ENCODE results near the gene CDK16. TPM values are rescaled to one million over a fixed set of nuclear protein-coding genes. Genes with fewer than 3 reads are reported as not detected.

CDK16 gene
- total and polyA plus RNA-seq, 2 of the 13 experiments (the other 11 are each of a cell fraction or from before 2014, with no cell fraction given), result 64.5 to 225 TPM

DNA sequence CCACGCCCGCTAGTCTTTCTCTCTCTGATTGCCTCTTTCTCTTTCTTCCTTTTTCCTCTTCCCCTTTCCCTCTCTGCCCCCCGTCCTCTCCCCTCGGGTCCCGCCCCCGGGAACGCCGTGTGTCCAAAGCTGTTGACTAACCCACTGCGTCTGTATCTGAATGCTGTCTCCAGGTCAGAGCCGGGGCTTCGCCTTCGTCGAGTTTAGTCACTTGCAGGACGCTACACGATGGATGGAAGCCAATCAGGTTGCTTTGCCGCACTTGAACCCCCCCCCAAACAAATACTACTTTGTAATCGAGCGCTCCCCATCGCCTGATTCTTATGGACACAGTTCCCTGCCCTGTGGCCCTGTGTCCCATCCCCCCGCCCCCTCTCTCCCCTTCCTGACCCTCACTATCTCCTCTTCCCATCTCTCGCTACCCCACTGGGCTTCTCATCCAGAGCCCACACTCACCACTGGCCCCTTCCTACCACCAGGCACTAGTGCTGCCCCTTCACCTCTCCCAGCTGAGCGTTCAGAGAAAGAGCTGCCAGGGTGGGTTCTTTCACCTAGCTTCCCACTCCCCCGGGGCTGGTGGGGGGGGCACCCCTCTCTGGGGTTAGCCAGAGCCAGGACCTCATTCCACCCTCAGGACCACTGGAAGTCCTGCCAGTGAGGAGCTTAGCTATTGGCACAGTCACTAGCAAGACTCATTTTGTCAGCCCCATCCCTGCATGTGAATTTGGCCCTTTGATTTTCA lies 43.5 kb upstream of the CDK16 start (continued):
- TF ChIP-seq THRA (CRISPR knock-in tag; IDR thresholded peaks at IDR 0.05; ENCODE audit: borderline replicate concordance), result no peak
- TF ChIP-seq ZNF775 (CRISPR knock-in tag; IDR thresholded peaks at IDR 0.05; ENCODE audit: borderline replicate concordance), result no peak
- no peak for TF ChIP-seq MLXIP (CRISPR knock-in tag; IDR thresholded peaks at IDR 0.05; ENCODE audit: borderline replicate concordance)

DNA sequence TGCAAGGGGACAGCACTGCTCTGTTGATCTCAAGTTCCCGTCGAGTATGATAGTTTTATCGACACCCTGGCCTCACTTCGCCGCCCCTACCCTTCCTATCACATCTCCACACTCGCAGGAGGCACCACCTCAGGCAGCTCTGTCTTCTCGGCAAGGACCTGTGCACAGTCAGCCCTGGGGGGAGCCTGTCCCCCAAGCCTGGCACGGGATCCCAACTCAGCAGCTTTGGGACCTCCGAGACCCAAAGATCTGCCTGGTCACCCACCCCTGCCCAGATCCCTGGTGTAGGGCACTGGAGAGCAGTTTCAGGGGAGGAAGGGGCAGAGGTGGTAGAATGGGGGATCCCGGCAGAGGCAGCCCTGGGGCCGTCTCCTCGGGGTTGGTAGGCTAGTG lies 42.9 kb upstream of the CDK16 start:
- no peak for FAIRE-seq
- intact Hi-C loops (cut with micrococcal nuclease; ENCODE audit: unreplicated experiment), result no loop called here
- BruUV-seq (replicated peaks), result no TSS peak
- Histone ChIP-seq H2AFZ (ENCODE audit: low read length) (no peak overlapping the region), H3K4me3 (replicated peaks in 1 of 3; ENCODE audit: insufficient read depth in 1 of 3, low read depth in 2 of 3, low read length in 3 of 3) (no peak overlapping the region), H3K9me3 (ENCODE audit: low read length) (no peaks in the 10 kb centered on the region), H3K27ac (ENCODE audit: extremely low read length, insufficient read depth, low read length) (no peak overlapping the region), H3K4me2 (ENCODE audit: low read depth, low read length) (no peak overlapping the region), H3K27me3 (ENCODE audit: control insufficient read depth in 1 of 2, insufficient read depth in 2 of 2, low read length in 2 of 2) (no peaks in the 10 kb centered on the region), H3K9ac (ENCODE audit: insufficient read depth, low read depth, low read length) (no peak overlapping the region), H3K36me3 (replicated peaks in 1 of 2; ENCODE audit: control insufficient read depth in 1 of 2, insufficient read depth in 2 of 2, low read length in 2 of 2) (peaks cover 18 to 30% of the 10 kb centered on the region in 2 experiments), H3K79me2 (ENCODE audit: insufficient read depth, low read length) (no peaks in the 10 kb centered on the region), H3K4me1 (ENCODE audit: insufficient read depth, low read length) (no peaks in the 10 kb centered on the region), H4K20me1 (ENCODE audit: insufficient read depth, low read length) (no peaks in the 10 kb centered on the region)
- TF ChIP-seq MAZ (IDR thresholded peaks at IDR 0.05; ENCODE audit: borderline replicate concordance, low read depth, low read length) (no peak), MAZ (CRISPR knock-in tag; IDR thresholded peaks at IDR 0.05; ENCODE audit: low read depth) (no peak), ZNF83 (CRISPR knock-in tag; IDR thresholded peaks at IDR 0.05; ENCODE audit: borderline replicate concordance) (no peak), TGIF2 (CRISPR knock-in tag; IDR thresholded peaks at IDR 0.05) (no peak), ZBTB38 (CRISPR knock-in tag; IDR thresholded peaks at IDR 0.05) (no peak), ZFP62 (CRISPR knock-in tag; IDR thresholded peaks at IDR 0.05) (no peak), ZNF207 (IDR thresholded peaks at IDR 0.05; ENCODE audit: borderline replicate concordance) (no peak), E2F5 (CRISPR knock-in tag; conservative IDR thresholded peaks at IDR 0.05) (no peak), HHEX (CRISPR knock-in tag; IDR thresholded peaks at IDR 0.05) (no peak), SATB2 (CRISPR knock-in tag; IDR thresholded peaks at IDR 0.05) (no peak)
- no peak for ATAC-seq
- ChIA-PET POLR2A (no interaction called here), CTCF (ENCODE audit: low intra/inter-chr PET ratio, low total read pairs) (no interaction called here)
- WGBS (ENCODE audit: low lambda C conversion rate), result 93% methylated on average over 6 of the region's 12 CpGs
- in situ Hi-C loops (cut with HindIII; ENCODE audit: extremely low pct_ligation_motif_present, low pct_unique_long_range_greater_than_20kb), result no loop called here
- DNase-seq (ENCODE audit: low spot score), result no peak

Data from HepG2 (cell line).